H1 (cell line): Measurements from ENCODE around the gene CD99.

Experiments used
- CHD2 ChIP-seq: IDR thresholded peaks from 2 replicates; pipeline ENCODE4 v1.6.1; 2012; ENCODE audit warnings: low read length, improper control_type of control experiment
- CTCF ChIP-seq, 3 experiments: IDR thresholded peaks; 1 replicate in 2 of 3; 2 replicates in 1 of 3; pipeline versions ENCODE4 v1.5.1 to v1.6.1; 2011; ENCODE audit warnings: low read length in 3 of 3, mild to moderate bottlenecking in 3 of 3, inconsistent platforms in 2 of 3, low read depth in 1 of 3, moderate library complexity in 1 of 3; ENCODE audit not compliant: insufficient read depth in 1 of 3; ENCODE audit errors: control extremely low read depth in 1 of 3
- EP300 ChIP-seq, 2 experiments: IDR thresholded peaks; 1 replicate in 1 of 2; 2 replicates in 1 of 2; pipeline ENCODE4 v1.6.1; 2011 to 2012; ENCODE audit warnings: low read depth in 2 of 2, low read length in 2 of 2, mild to moderate bottlenecking in 2 of 2, borderline replicate concordance in 1 of 2, inconsistent platforms in 1 of 2, moderate library complexity in 1 of 2
- EZH2 ChIP-seq: fragments of 200-600 bp; sonication (generic); IDR thresholded peaks from 2 replicates; pipeline ENCODE4 v1.7.1; 2012; ENCODE audit warnings: low read depth, mild to moderate bottlenecking, moderate library complexity, low read length, inconsistent platforms; ENCODE audit not compliant: severe bottlenecking
- FOSL1 ChIP-seq: IDR thresholded peaks from 2 replicates; pipeline ENCODE4 v1.6.1; 2011; ENCODE audit warnings: mild to moderate bottlenecking, low read depth, low read length, moderate library complexity; ENCODE audit not compliant: insufficient read depth
- HDAC2 ChIP-seq, 2 experiments: fragments of 300-600 bp in 1 of 2; sonication (generic) in 1 of 2; IDR thresholded peaks; 2 replicates each; pipeline ENCODE4 v1.6.1; 2011 to 2012; ENCODE audit warnings: low read depth in 2 of 2, low read length in 2 of 2, mild to moderate bottlenecking in 2 of 2, moderate library complexity in 2 of 2, borderline replicate concordance in 1 of 2, inconsistent platforms in 1 of 2
- HDAC6 ChIP-seq: IDR thresholded peaks from one replicate; pipeline ENCODE4 v1.7.1; 2012; ENCODE audit warnings: low read depth, mild to moderate bottlenecking, inconsistent platforms, low read length, moderate library complexity
- JUN ChIP-seq: IDR thresholded peaks from 2 replicates; pipeline ENCODE4 v1.6.1; 2011; ENCODE audit warnings: low read depth, mild to moderate bottlenecking, improper control_type of control experiment, low read length
- POLR2A ChIP-seq, 2 experiments: IDR thresholded peaks; 1 replicate in 1 of 2; 2 replicates in 1 of 2; pipeline ENCODE4 v1.6.1; 2011; ENCODE audit warnings: low read depth in 2 of 2, low read length in 2 of 2, mild to moderate bottlenecking in 2 of 2; ENCODE audit errors: control extremely low read depth in 1 of 2
- RAD21 ChIP-seq, 2 experiments: IDR thresholded peaks in 1 of 2; conservative IDR thresholded peaks in 1 of 2; 2 replicates each; pipeline ENCODE4 v1.6.1; 2011; ENCODE audit warnings: low read depth in 2 of 2, low read length in 2 of 2, improper control_type of control experiment in 1 of 2, inconsistent platforms in 1 of 2, mild to moderate bottlenecking in 1 of 2, moderate library complexity in 1 of 2
- SIN3A ChIP-seq, 2 experiments: IDR thresholded peaks in 1 of 2; conservative IDR thresholded peaks in 1 of 2; 2 replicates each; pipeline ENCODE4 v1.6.1; 2011 to 2012; ENCODE audit warnings: low read length in 2 of 2, improper control_type of control experiment in 1 of 2, low read depth in 1 of 2, mild to moderate bottlenecking in 1 of 2
- SIRT6 ChIP-seq: IDR thresholded peaks from one replicate; pipeline ENCODE4 v1.7.1; 2012; ENCODE audit warnings: low read length, inconsistent platforms
- TCF12 ChIP-seq: IDR thresholded peaks from 2 replicates; pipeline ENCODE4 v1.6.1; 2011; ENCODE audit warnings: low read depth, mild to moderate bottlenecking, low read length
- YY1 ChIP-seq: IDR thresholded peaks from 2 replicates; pipeline ENCODE4 v1.6.1; 2011; ENCODE audit warnings: low read depth, mild to moderate bottlenecking, low read length

GRCh38 chrX:2761246-2761645, 70.2 kb downstream of the CD99 start:
- TF ChIP-seq EP300 (IDR thresholded peaks at IDR 0.05; ENCODE audit: borderline replicate concordance in 1 of 2, low read depth in 2 of 2, low read length in 2 of 2) (no peak), CTCF (IDR thresholded peaks at IDR 0.05; ENCODE audit: control extremely low read depth in 1 of 3, insufficient read depth in 1 of 3, low read depth in 1 of 3, low read length in 3 of 3) (no peak), RAD21 (IDR thresholded peaks at IDR 0.05 in 1 of 2, conservative IDR thresholded peaks at IDR 0.05 in 1 of 2; ENCODE audit: low read depth in 2 of 2, low read length in 2 of 2) (no peak), TCF12 (no peak), EZH2 (no peak), JUN (no peak), SIRT6 (no peak), FOSL1 (no peak), HDAC6 (no peak), YY1 (no peak), CHD2 (no peak), POLR2A (IDR thresholded peaks at IDR 0.05; ENCODE audit: control extremely low read depth in 1 of 2, low read depth in 2 of 2, low read length in 2 of 2) (no peak), HDAC2 (IDR thresholded peaks at IDR 0.05; ENCODE audit: borderline replicate concordance in 1 of 2, low read depth in 2 of 2, low read length in 2 of 2) (no peak), SIN3A (conservative IDR thresholded peaks at IDR 0.05 in 1 of 2, IDR thresholded peaks at IDR 0.05 in 1 of 2; ENCODE audit: low read depth in 1 of 2, low read length in 2 of 2) (no peak)
